BJ (cell line): Measurements from ENCODE around the gene KLHL1. TPM values are rescaled to one million over a fixed set of nuclear protein-coding genes. Genes with fewer than 3 reads are reported as not detected.

ENCODE experiments used
- CTCF ChIA-PET: fragments of 350-600 bp; formaldehyde crosslinking; extraction: SDS; loops from one replicate; lab custom pipeline; 2021; ENCODE audit warnings: antibody characterized with exemption, inconsistent platforms; lab: Yijun Ruan, JAX
- POLR2A ChIA-PET: fragments of 300-600 bp; sonication (Branson Sonifier 250); formaldehyde crosslinking; extraction: SDS; loops from one replicate; lab custom pipeline; 2021; ENCODE audit warnings: antibody characterized with exemption; lab: Charles Lee
- DNase-seq: peaks from one replicate; pipeline ENCODE4 v3.0.0-alpha.2; 2011; ENCODE audit warnings: low read depth
- H3K27me3 ChIP-seq: 2 replicates; pipeline ENCODE4 v1.6.0; 2011; ENCODE audit warnings: low read length; ENCODE audit not compliant: control insufficient read depth, insufficient read depth
- H3K36me3 ChIP-seq: 2 replicates; pipeline ENCODE4 v1.5.1; 2011; ENCODE audit warnings: low read length; ENCODE audit not compliant: control insufficient read depth, insufficient read depth
- H3K4me3 ChIP-seq: 2 replicates; pipeline ENCODE4 v1.5.1; 2011; ENCODE audit warnings: low read depth, mild to moderate bottlenecking, control low read depth, low read length
- CTCF ChIP-seq: IDR thresholded peaks from 2 replicates; pipeline ENCODE4 v1.5.1; 2011; ENCODE audit warnings: low read depth, mild to moderate bottlenecking, control low read depth, inconsistent platforms, low read length, moderate library complexity; ENCODE audit not compliant: insufficient read depth
- polyA plus RNA-seq: library from polyadenylated mRNA; depleted of rRNA; stranded (reverse); fragments of >200 nt; gene quantifications from 2 replicates; pipeline ENCODE4 v1.2.3, GENCODE V29; 2011

KLHL1 gene
- polyA plus RNA-seq, 1 experiment, result not detected

GRCh38 chr13:69956349-69956748 lies 151.9 kb downstream of the KLHL1 start:
- CTCF ChIA-PET, result no interaction called here
- TF ChIP-seq CTCF, result no peak
- Histone ChIP-seq H3K27me3 (no peaks in the 10 kb centered on the region), H3K4me3 (no peak overlapping the region), H3K36me3 (no peaks in the 10 kb centered on the region)
- POLR2A ChIA-PET, result no interaction called here
- DNase-seq, result no peak

GRCh38 chr13:69955271-69955670 lies 153.0 kb downstream of the KLHL1 start:
- no peak overlapping the region for H3K4me3 ChIP-seq
- no peak for DNase-seq
- ChIA-PET CTCF (no interaction called here), POLR2A (no interaction called here)
- no peak for TF ChIP-seq CTCF
- H3K36me3 ChIP-seq, result no peaks in the 10 kb centered on the region
- H3K27me3 ChIP-seq, result no peaks in the 10 kb centered on the region

GRCh38 chr13:69951412-69951811 lies 156.8 kb downstream of the KLHL1 start:
- TF ChIP-seq CTCF, result no peak
- H3K27me3 ChIP-seq, result no peaks in the 10 kb centered on the region
- ChIA-PET CTCF (no interaction called here), POLR2A (no interaction called here)
- no peaks in the 10 kb centered on the region for H3K36me3 ChIP-seq
- DNase-seq, result no peak
- H3K4me3 ChIP-seq, result no peak overlapping the region

GRCh38 chr13:69950160-69950559 lies 158.1 kb downstream of the KLHL1 start:
- POLR2A ChIA-PET, result no interaction called here
- no peak for DNase-seq
- no peaks in the 10 kb centered on the region for H3K27me3 ChIP-seq
- no peaks in the 10 kb centered on the region for H3K36me3 ChIP-seq
- H3K4me3 ChIP-seq, result no peak overlapping the region
- no peak for TF ChIP-seq CTCF
- CTCF ChIA-PET, result no interaction called here

- no peak for TF ChIP-seq CTCF
- POLR2A ChIA-PET, result no interaction called here
Measured at GRCh38 chr13:69948016-69948415, 160.2 kb downstream of the KLHL1 start.

More at GRCh38 chr13:69948016-69948415, 160.2 kb downstream of the KLHL1 start:
- DNase-seq, result no peak
- Histone ChIP-seq H3K4me3 (no peak overlapping the region), H3K27me3 (no peaks in the 10 kb centered on the region), H3K36me3 (no peaks in the 10 kb centered on the region)
- CTCF ChIA-PET, result no interaction called here
